ENCODE data around the gene CMBL. TPM values are rescaled to one million over a fixed set of nuclear protein-coding genes. Genes with fewer than 3 reads are reported as not detected.

CMBL gene
- total and polyA plus RNA-seq, 2 experiments from 2014 or later = 20.8 to 24.1 TPM

DNA sequence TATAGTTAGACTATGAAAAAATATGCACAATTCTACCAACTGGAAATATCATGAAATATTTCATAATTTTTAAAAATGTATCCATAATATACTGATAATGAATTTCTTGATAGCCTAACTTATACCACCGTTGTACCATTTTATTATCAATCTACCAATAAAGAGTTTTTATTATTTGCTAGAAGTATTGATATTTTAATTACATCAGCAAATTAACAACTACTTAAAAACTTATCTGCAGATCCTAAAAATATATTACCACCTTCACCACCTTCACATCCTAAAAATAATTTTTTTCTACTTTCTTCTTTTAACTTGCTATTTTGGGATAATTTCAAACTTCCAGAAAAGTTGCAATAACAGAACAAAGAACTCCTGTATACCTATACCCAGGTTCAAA is 79.4 kb downstream of the CMBL start:
- Histone ChIP-seq H3K79me2 (no peaks in the 10 kb centered on the region), H3K9me2 (replicated peaks; ENCODE audit: insufficient read depth) (no peaks in the 10 kb centered on the region), H3K27ac (no peak overlapping the region), H4K20me1 (ENCODE audit: insufficient read depth, poor library complexity, severe bottlenecking) (no peaks in the 10 kb centered on the region), H3K27me3 (no peaks in the 10 kb centered on the region), H3K36me3 (replicated peaks; ENCODE audit: insufficient read depth, low read depth) (no peaks in the 10 kb centered on the region), H3K4me2 (no peak overlapping the region), H2AFZ (no peak overlapping the region), H3K9me3 (ENCODE audit: low read depth) (no peaks in the 10 kb centered on the region), H3K4me3 (no peak overlapping the region), H3K4me1 (ENCODE audit: insufficient read depth) (no peaks in the 10 kb centered on the region)
- whole genome bisulfite sequencing (ENCODE audit: low lambda C conversion rate, missing lambda C conversion rate) = 95% methylated on average over 1 of the region's 1 CpG
- DNase-seq (ENCODE audit: low spot score) = no peak
- no peak for TF ChIP-seq EZH2phosphoT487 (IDR thresholded peaks at IDR 0.05; ENCODE audit: low read depth, severe bottlenecking, unreplicated experiment)
- no peak for TF ChIP-seq EZH2 (IDR thresholded peaks at IDR 0.05; ENCODE audit: borderline replicate concordance)
- TF ChIP-seq, protein P1, sequence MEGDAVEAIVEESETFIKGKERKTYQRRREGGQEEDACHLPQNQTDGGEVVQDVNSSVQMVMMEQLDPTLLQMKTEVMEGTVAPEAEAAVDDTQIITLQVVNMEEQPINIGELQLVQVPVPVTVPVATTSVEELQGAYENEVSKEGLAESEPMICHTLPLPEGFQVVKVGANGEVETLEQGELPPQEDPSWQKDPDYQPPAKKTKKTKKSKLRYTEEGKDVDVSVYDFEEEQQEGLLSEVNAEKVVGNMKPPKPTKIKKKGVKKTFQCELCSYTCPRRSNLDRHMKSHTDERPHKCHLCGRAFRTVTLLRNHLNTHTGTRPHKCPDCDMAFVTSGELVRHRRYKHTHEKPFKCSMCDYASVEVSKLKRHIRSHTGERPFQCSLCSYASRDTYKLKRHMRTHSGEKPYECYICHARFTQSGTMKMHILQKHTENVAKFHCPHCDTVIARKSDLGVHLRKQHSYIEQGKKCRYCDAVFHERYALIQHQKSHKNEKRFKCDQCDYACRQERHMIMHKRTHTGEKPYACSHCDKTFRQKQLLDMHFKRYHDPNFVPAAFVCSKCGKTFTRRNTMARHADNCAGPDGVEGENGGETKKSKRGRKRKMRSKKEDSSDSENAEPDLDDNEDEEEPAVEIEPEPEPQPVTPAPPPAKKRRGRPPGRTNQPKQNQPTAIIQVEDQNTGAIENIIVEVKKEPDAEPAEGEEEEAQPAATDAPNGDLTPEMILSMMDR (IDR thresholded peaks at IDR 0.05; ENCODE audit: poor library complexity) = no peak

Small RNAs within 50 kb of the gene (small RNA-seq; reads per million reads assigned to genes)
- not detected for gene RF00019

Other genes with a start within 250 kb of the CMBL start
- gene ATPSCKMT, start 58.0 kb downstream of the CMBL start, total RNA-seq = 32.3 and 33.8 TPM in 2 replicates
- gene ATPSCKMT, start 58.0 kb downstream of the CMBL start, polyA plus RNA-seq = 10.3 and 12.3 TPM in 2 replicates
- 282 and 288 TPM in 2 replicates for gene CCT5, start 57.6 kb downstream of the CMBL start, total RNA-seq
- 182 and 203 TPM in 2 replicates for gene CCT5, start 57.6 kb downstream of the CMBL start, polyA plus RNA-seq
- 91.1 and 105 TPM in 2 replicates for gene MARCHF6, start 45.8 kb upstream of the CMBL start, total RNA-seq
- gene MARCHF6, start 45.8 kb upstream of the CMBL start, polyA plus RNA-seq = 70.9 and 89.6 TPM in 2 replicates
- gene ROPN1L, start 134.0 kb upstream of the CMBL start, total RNA-seq = 0.28 and 0.30 TPM in 2 replicates
- gene ROPN1L, start 134.0 kb upstream of the CMBL start, polyA plus RNA-seq = not detected in 2 replicates